ENCODE measurements around the gene YWHAB. TPM values are rescaled to one million over a fixed set of nuclear protein-coding genes. Genes with fewer than 3 reads are reported as not detected.
A peak's percentile ranks its signal among the peaks of the same experiment; 100 is the strongest.

YWHAB gene
- 255 and 256 TPM in 2 replicates for total RNA-seq
- 45.9 and 65.9 TPM in 2 replicates for polyA plus RNA-seq
- 120 and 124 TPM in 2 replicates for polyA plus RNA-seq (2011; cell fraction: cytosol; rRNA removed)
- polyA plus RNA-seq (2011; cell fraction: nucleus; rRNA removed), result 58.6 and 74.5 TPM in 2 replicates
- 211 and 261 TPM in 2 replicates for polyA plus RNA-seq (2012)
- 52.0 and 56.2 TPM in 2 replicates for polyA minus RNA-seq
- polyA minus RNA-seq (2011; cell fraction: cytosol; rRNA and poly(A)+ RNA removed), result 67.3 TPM
- 33.8 and 51.0 TPM in 2 replicates for polyA minus RNA-seq (2011; cell fraction: nucleus; rRNA and poly(A)+ RNA removed)
- Bru-seq, nascent RNA, result percentile 97 among the genes with signal in this experiment
- percentile 98 among the genes with signal in this experiment for BruChase-seq, experiment 1, labeled RNA remaining after a 6-hour chase
- percentile 95 among the genes with signal in this experiment for BruChase-seq, experiment 2, labeled RNA remaining after a 2-hour chase
- long read RNA-seq, transcript YWHAB-202 (7 exons, 3,109 nt), result minor isoform, 89 of 962 reads
- long read RNA-seq, transcript YWHAB-201 (6 exons, 3,049 nt), result major isoform, 720 of 962 reads
- long read RNA-seq, partial matches to known transcripts, result 106 of 962 reads
- long read RNA-seq, other reads (novel, unspliced or antisense), result 47 of 962 reads

DNA sequence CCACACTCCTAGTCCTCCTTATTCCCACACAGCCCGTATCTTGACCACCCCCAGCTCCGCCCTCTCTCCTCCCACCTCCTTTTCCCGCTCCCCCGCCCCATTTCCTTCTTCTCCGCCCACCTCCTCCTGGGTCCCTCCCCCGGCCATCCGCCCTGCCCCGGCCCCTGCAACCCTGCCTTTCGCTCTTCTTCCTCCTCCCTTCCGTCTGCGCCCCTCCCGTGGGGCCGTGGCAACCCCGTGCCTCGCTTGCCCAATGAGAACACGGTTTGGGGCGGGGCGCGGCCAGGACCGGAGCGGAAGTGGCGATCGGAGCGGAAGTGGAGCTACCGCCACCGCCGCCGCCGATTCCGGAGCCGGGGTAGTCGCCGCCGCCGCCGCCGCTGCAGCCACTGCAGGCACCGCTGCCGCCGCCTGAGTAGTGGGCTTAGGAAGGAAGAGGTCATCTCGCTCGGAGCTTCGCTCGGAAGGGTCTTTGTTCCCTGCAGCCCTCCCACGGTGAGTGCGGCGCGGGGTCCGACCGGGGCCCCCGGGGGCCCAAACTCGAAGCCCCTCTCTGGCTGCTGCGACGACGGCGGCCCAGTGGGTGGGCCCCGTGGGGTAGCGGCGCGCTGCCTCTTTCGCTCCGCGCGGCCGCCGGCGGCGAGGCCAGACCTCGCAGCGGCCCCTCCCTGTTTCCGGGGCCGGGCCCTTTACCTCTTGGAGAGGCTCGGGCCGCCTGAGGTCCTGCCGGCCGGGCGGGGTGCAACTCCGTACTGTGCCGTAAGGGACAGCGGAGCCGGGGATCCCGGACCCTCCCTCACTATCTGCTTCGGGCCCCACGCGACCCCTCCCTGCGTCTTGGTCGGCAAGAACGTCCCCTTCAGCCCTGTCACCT, at the start of gene YWHAB:
Gene YWHAB, plus strand, starts transcription at position 314 of the 874 bp plus-strand sequence. CDS start 15,829 bp downstream, outside the sequence.
- peak; percentile 86 for FAIRE-seq
- Histone ChIP-seq H3K36me3 (ENCODE audit: control insufficient read depth in 2 of 2, extremely low read depth in 1 of 2, insufficient read depth in 2 of 2, low read length in 2 of 2) (peaks cover 0 to 5% of the 10 kb centered on the region in 2 experiments), H2AFZ (ENCODE audit: low read depth, low read length) (peak within 1 kb of the TSS; percentile 92), H3K9me1 (replicated peaks; ENCODE audit: control insufficient read depth, extremely low read depth, insufficient read depth, low read length) (no peaks in the 10 kb centered on the region), H3K27ac (ENCODE audit: insufficient read depth, low read depth, low read length) (peak within 1 kb of the TSS; percentile 84), H3K27me3 (ENCODE audit: control insufficient read depth in 2 of 2, insufficient read depth in 2 of 2, low read length in 2 of 2) (no peaks in the 10 kb centered on the region), H3K9ac (replicated peaks; ENCODE audit: extremely low read depth, insufficient read depth, low read length) (peak within 1 kb of the TSS; percentile 98), H3K4me2 (ENCODE audit: insufficient read depth, low read length) (peak within 1 kb of the TSS; percentile 87), H3K79me2 (ENCODE audit: control insufficient read depth, insufficient read depth, low read length) (peaks cover 51% of the 10 kb centered on the region), H3K4me1 (ENCODE audit: control insufficient read depth, extremely low read depth, insufficient read depth, low read length) (peaks cover 33% of the 10 kb centered on the region), H3K4me3 (replicated peaks in 1 of 3; ENCODE audit: insufficient read depth in 1 of 3, low read depth in 1 of 3, low read length in 3 of 3) (peak within 1 kb of the TSS; percentile 89 to 98 (median 97)), H3K9me3 (replicated peaks; ENCODE audit: control insufficient read depth, insufficient read depth, low read length) (no peaks in the 10 kb centered on the region), H4K20me1 (replicated peaks; ENCODE audit: control insufficient read depth, extremely low read depth, insufficient read depth, low read length) (peaks cover 15% of the 10 kb centered on the region)
- no TSS peak for BruUV-seq (replicated peaks)
- ChIA-PET CTCF (interaction anchor here (0.6 to 1.1 kb wide), 5 partner anchors 11 to 158 kb away, joined by 3 to 4 read pairs (median 3); partner anchors contain the start of gene TOMM34), POLR2A (interaction anchor here (0.9 kb wide), 1 partner anchor 22 kb away, joined by 3 read pairs; no protein-coding TSS in a partner anchor)
- TF ChIP-seq EZH2 (IDR thresholded peaks at IDR 0.05; ENCODE audit: borderline replicate concordance, low read depth, low read length, severe bottlenecking), result no peak
- TF ChIP-seq MAX (IDR thresholded peaks at IDR 0.05; ENCODE audit: insufficient read depth, insufficient read length), result no peak
- TF ChIP-seq MYC (IDR thresholded peaks at IDR 0.05; ENCODE audit: low read depth, low read length), result no peak
- no peak for TF ChIP-seq FOS (IDR thresholded peaks at IDR 0.05; ENCODE audit: borderline replicate concordance, insufficient read depth, low read length)
- no peak for TF ChIP-seq JUN (IDR thresholded peaks at IDR 0.05; ENCODE audit: borderline replicate concordance, insufficient read depth, insufficient read length, low read depth)
- TF ChIP-seq POLR2AphosphoS5 (IDR thresholded peaks at IDR 0.05; ENCODE audit: insufficient read depth, low read depth, low read length), result peak; percentile 69
- peak; percentile 54 for TF ChIP-seq POLR2A (IDR thresholded peaks at IDR 0.05; ENCODE audit: low read depth, low read length)
- TF ChIP-seq GATA2 (IDR thresholded peaks at IDR 0.05; ENCODE audit: insufficient read depth, insufficient read length, low read depth, low read length), result no peak
- TF ChIP-seq, protein P1, sequence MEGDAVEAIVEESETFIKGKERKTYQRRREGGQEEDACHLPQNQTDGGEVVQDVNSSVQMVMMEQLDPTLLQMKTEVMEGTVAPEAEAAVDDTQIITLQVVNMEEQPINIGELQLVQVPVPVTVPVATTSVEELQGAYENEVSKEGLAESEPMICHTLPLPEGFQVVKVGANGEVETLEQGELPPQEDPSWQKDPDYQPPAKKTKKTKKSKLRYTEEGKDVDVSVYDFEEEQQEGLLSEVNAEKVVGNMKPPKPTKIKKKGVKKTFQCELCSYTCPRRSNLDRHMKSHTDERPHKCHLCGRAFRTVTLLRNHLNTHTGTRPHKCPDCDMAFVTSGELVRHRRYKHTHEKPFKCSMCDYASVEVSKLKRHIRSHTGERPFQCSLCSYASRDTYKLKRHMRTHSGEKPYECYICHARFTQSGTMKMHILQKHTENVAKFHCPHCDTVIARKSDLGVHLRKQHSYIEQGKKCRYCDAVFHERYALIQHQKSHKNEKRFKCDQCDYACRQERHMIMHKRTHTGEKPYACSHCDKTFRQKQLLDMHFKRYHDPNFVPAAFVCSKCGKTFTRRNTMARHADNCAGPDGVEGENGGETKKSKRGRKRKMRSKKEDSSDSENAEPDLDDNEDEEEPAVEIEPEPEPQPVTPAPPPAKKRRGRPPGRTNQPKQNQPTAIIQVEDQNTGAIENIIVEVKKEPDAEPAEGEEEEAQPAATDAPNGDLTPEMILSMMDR (IDR thresholded peaks at IDR 0.05; ENCODE audit: extremely low read depth in 1 of 2, insufficient read depth in 1 of 2, low read depth in 1 of 2, low read length in 2 of 2), result no peak
- dilution Hi-C loops (cut with MboI; ENCODE audit: extremely low pct_ligation_motif_present, low sequenced_read_pairs), result no loop called here
- DNase-seq (ENCODE audit: low read depth, low spot score), result peak; percentile 98
- intact Hi-C loops (cut with micrococcal nuclease), result loop anchor here (1.0 to 10.0 kb wide), 8 partner anchors 15 to 1809 kb away; partner anchors contain the start of genes TOMM34 and TTPAL
